GM21360 (cell line): ENCODE measurements around the gene PLOD2.

Experiments
- ATAC-seq: cut with Tn5 transposase; IDR thresholded peaks from one replicate; pipeline ENCODE4 v1.9.1; 2021; ENCODE audit warnings: mild to moderate bottlenecking, moderate library complexity; ENCODE audit not compliant: unreplicated experiment

Gene PLOD2

GRCh38 chr3:146166826-146167225 is 5.8 kb upstream of the PLOD2 start:
- no peak for ATAC-seq

- ATAC-seq: no peak
Measured at GRCh38 chr3:146166415-146166821, 5.4 kb upstream of the PLOD2 start.

GRCh38 chr3:146165877-146166276 is 4.9 kb upstream of the PLOD2 start:
- ATAC-seq: no peak

- ATAC-seq: no peak
Measured at GRCh38 chr3:146164971-146165769, 4.2 kb upstream of the PLOD2 start.

- ATAC-seq: no peak
Measured at GRCh38 chr3:146164506-146164905, 3.5 kb upstream of the PLOD2 start.

- no peak for ATAC-seq
Measured at GRCh38 chr3:146164071-146164470, 3.1 kb upstream of the PLOD2 start.

GRCh38 chr3:146163584-146163983 is 2.6 kb upstream of the PLOD2 start:
- ATAC-seq: no peak

- ATAC-seq: no peak
Measured at GRCh38 chr3:146162561-146162960, 1.6 kb upstream of the PLOD2 start.

- no peak for ATAC-seq
Measured at GRCh38 chr3:146161663-146162002, 649 bp upstream of the PLOD2 start.

- peak; percentile 14 for ATAC-seq
Measured at GRCh38 chr3:146160321-146160963, 542 bp downstream of the PLOD2 start.

GRCh38 chr3:146159616-146160320 is 1.2 kb downstream of the PLOD2 start:
- no peak for ATAC-seq

- no peak for ATAC-seq
Measured at GRCh38 chr3:146159037-146159436, 1.9 kb downstream of the PLOD2 start.

GRCh38 chr3:146157325-146158060 is 3.5 kb downstream of the PLOD2 start:
- ATAC-seq: no peak

- ATAC-seq: no peak
Measured at GRCh38 chr3:146156666-146157314, 4.2 kb downstream of the PLOD2 start.

- no peak for ATAC-seq
Measured at GRCh38 chr3:146156095-146156494, 4.9 kb downstream of the PLOD2 start.

- no peak for ATAC-seq
Measured at GRCh38 chr3:146154995-146155394, 6.0 kb downstream of the PLOD2 start.

- no peak for ATAC-seq
Measured at GRCh38 chr3:146154316-146154715, 6.7 kb downstream of the PLOD2 start.

GRCh38 chr3:146153429-146153828 is 7.6 kb downstream of the PLOD2 start:
- ATAC-seq: no peak

- ATAC-seq: no peak
Measured at GRCh38 chr3:146152834-146153233, 8.2 kb downstream of the PLOD2 start.

- no peak for ATAC-seq
Measured at GRCh38 chr3:146148468-146148931, 12.5 kb downstream of the PLOD2 start.

- no peak for ATAC-seq
Measured at GRCh38 chr3:146145642-146146041, 15.3 kb downstream of the PLOD2 start.
